IMR-90 (cell line): ENCODE results near the gene ADCK1.

Source experiments
- CHD1 ChIP-seq: IDR thresholded peaks from 2 replicates; pipeline ENCODE4 v1.6.1; 2012; ENCODE audit warnings: low read depth, low read length, improper control_type of control experiment
- FOS ChIP-seq: fragments of 150-350 bp; IDR thresholded peaks from 2 replicates; pipeline ENCODE4 v1.6.1; 2016; ENCODE audit warnings: low read depth, low read length
- POLR2A ChIP-seq: IDR thresholded peaks from 2 replicates; pipeline ENCODE4 v1.6.1; 2012; ENCODE audit warnings: mild to moderate bottlenecking, low read depth, low read length
- RAD21 ChIP-seq: IDR thresholded peaks from 2 replicates; pipeline ENCODE4 v1.6.1; 2012; ENCODE audit warnings: low read length, improper control_type of control experiment
- TF ChIP-seq, protein P1 (sequence below): conservative IDR thresholded peaks from 2 replicates; pipeline ENCODE4 v1.5.1; 2012; ENCODE audit warnings: mild to moderate bottlenecking, low read depth, low read length, improper control_type of control experiment
- TF ChIP-seq, protein P2 (sequence below): fragments of 150-350 bp; IDR thresholded peaks from 2 replicates; pipeline ENCODE4 v1.6.1; 2017; ENCODE audit warnings: mild to moderate bottlenecking, antibody characterized with exemption, low read length, low read depth

DNA sequence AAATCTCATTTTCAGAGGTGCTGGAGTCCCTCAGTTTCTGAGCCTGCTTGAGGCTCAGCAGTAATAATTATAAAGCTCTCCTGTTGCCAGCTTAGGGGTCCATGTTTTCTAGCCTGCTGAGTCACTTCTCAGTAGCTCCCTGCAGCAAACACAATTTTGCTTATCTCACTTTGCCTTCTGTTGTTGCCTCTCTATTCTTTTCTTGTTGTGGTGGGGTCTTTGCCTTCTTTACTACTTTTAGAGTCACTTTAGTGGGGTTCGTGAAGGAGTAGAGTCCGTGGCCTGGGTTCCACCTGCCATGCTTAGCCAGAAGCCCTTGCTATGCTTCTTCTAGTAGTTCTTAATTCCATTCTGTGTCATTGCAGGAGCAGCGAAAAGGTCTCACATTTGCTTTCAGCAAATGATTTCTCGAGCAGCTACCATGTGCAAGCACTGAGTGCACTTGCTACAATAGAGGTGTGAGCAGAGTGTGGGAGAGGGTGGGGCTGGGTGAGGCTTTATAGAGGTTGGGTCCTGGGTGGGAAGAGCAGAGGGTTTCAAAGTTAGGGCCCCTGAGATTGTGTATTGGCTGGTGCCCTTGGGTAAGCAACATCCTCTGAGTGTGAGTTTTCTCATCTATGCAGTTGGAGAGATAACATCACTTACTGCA, 114.3 kb downstream of the ADCK1 start:
- TF ChIP-seq, protein P1, sequence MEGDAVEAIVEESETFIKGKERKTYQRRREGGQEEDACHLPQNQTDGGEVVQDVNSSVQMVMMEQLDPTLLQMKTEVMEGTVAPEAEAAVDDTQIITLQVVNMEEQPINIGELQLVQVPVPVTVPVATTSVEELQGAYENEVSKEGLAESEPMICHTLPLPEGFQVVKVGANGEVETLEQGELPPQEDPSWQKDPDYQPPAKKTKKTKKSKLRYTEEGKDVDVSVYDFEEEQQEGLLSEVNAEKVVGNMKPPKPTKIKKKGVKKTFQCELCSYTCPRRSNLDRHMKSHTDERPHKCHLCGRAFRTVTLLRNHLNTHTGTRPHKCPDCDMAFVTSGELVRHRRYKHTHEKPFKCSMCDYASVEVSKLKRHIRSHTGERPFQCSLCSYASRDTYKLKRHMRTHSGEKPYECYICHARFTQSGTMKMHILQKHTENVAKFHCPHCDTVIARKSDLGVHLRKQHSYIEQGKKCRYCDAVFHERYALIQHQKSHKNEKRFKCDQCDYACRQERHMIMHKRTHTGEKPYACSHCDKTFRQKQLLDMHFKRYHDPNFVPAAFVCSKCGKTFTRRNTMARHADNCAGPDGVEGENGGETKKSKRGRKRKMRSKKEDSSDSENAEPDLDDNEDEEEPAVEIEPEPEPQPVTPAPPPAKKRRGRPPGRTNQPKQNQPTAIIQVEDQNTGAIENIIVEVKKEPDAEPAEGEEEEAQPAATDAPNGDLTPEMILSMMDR, result no peak
- no peak for TF ChIP-seq POLR2A
- TF ChIP-seq, protein P2, sequence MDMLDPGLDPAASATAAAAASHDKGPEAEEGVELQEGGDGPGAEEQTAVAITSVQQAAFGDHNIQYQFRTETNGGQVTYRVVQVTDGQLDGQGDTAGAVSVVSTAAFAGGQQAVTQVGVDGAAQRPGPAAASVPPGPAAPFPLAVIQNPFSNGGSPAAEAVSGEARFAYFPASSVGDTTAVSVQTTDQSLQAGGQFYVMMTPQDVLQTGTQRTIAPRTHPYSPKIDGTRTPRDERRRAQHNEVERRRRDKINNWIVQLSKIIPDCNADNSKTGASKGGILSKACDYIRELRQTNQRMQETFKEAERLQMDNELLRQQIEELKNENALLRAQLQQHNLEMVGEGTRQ, result no peak
- TF ChIP-seq CHD1, result no peak
- TF ChIP-seq RAD21, result no peak
- TF ChIP-seq FOS, result no peak
